Loucy (cell line): Measurements from ENCODE around the gene TIMM44.

Experiments
- EZH2phosphoT487 ChIP-seq: fragments of 200-600 bp; IDR thresholded peaks from 2 replicates; pipeline ENCODE4 v1.6.1; 2018; ENCODE audit warnings: antibody characterized with exemption, mild to moderate bottlenecking, moderate library complexity, borderline replicate concordance
- TF ChIP-seq, protein P1 (sequence below): fragments of 200-600 bp; sonication (generic); conservative IDR thresholded peaks from 2 replicates; pipeline ENCODE4 v1.5.1; 2014; ENCODE audit warnings: mild to moderate bottlenecking, antibody characterized with exemption, low read length

DNA sequence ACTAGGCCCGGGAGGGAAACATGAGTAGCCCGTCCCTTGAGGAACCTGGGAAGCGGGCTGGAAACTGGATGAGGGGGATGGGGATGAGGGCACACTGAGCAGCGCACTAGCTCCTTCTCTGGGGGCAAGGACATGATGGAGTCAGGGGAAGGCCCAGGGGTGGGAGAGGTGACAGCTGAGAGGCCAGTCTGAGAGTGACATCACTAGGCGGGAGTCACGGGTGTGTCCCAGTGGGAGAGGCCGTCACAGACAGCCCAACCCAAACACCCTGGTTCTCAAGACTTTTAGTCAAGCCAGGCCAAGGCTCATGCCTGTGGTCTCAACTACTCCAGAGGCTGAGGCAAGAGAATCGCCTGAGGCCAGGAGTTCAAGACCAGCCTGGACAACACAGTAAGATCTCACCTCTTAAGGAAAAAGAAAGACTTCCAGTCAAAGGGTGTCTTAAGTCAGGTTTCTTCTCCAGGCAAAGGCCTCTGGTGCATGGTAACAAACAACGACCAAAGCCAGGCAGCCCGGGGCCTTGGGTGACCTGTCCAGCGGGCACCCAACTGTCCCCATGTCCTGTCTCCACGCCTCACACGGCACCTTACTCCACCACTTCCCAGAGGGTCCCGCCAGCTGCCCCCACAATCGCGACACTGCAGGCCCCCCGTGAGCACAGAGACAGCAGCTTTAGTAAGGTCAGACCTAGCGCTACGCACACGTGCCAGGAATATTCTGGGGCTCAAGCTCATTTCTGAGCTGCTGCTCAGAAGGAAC is 25.5 kb upstream of the TIMM44 start:
- TF ChIP-seq, protein P1, sequence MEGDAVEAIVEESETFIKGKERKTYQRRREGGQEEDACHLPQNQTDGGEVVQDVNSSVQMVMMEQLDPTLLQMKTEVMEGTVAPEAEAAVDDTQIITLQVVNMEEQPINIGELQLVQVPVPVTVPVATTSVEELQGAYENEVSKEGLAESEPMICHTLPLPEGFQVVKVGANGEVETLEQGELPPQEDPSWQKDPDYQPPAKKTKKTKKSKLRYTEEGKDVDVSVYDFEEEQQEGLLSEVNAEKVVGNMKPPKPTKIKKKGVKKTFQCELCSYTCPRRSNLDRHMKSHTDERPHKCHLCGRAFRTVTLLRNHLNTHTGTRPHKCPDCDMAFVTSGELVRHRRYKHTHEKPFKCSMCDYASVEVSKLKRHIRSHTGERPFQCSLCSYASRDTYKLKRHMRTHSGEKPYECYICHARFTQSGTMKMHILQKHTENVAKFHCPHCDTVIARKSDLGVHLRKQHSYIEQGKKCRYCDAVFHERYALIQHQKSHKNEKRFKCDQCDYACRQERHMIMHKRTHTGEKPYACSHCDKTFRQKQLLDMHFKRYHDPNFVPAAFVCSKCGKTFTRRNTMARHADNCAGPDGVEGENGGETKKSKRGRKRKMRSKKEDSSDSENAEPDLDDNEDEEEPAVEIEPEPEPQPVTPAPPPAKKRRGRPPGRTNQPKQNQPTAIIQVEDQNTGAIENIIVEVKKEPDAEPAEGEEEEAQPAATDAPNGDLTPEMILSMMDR = no peak
- TF ChIP-seq EZH2phosphoT487 = no peak
